ENCODE measurements around the gene FAM240A. TPM values are rescaled to one million over a fixed set of nuclear protein-coding genes. Genes with fewer than 3 reads are reported as not detected.

Gene FAM240A
- total RNA-seq, 1 experiment from 2014 or later = not detected

DNA sequence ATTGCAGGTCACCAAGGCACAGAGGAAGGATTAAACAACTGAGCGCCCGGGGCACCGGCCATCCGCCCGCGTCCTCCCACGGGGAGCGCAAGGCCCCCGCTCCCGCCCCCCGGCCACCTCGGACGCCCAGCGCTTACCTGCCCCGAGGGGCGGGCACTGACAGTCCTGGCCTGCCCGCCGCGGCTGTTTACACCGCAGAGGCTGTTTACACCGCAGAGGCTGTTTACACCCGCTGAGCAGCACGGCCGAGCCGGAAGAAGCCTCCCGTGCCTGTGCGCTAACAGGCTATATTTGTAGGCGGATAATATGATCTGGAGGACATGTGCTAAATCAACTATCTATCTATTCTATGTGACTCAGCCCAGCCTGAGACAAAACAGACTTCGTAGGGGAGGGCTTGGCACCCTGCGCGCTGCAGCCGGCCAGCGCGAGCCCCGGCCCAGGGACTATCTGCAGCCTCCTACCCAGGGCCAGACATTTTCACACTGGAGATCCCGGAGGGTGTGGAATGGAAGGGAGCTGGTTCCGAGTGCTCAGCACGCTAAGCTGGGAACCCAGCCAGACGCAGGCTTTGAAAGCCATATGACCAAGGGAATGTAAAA lies 46.2 kb upstream of the FAM240A start, which contains the start of gene LRRC2:
LRRC2 (minus strand) TSS at position 263 of the 602 bp plus-strand sequence. CDS start 14,711 bp downstream, outside the sequence.
- intact Hi-C loops (cut with micrococcal nuclease; ENCODE audit: unreplicated experiment) = no loop called here
- Mint-ChIP-seq H3K4me1 (ENCODE audit: low read depth, unreplicated experiment) (no peaks in the 10 kb centered on the region), H3K9me3 (ENCODE audit: low read depth, unreplicated experiment) (no peaks in the 10 kb centered on the region), H3K4me3 (ENCODE audit: low read depth, unreplicated experiment) (peak within 1 kb of the TSS; percentile 67), H3K36me3 (ENCODE audit: insufficient read depth, unreplicated experiment) (no peaks in the 10 kb centered on the region), H3K27ac (ENCODE audit: unreplicated experiment) (no peak within 1 kb of the TSS), H3K27me3 (ENCODE audit: unreplicated experiment) (peaks cover 38% of the 10 kb centered on the region)
- TF ChIP-seq, protein P1, sequence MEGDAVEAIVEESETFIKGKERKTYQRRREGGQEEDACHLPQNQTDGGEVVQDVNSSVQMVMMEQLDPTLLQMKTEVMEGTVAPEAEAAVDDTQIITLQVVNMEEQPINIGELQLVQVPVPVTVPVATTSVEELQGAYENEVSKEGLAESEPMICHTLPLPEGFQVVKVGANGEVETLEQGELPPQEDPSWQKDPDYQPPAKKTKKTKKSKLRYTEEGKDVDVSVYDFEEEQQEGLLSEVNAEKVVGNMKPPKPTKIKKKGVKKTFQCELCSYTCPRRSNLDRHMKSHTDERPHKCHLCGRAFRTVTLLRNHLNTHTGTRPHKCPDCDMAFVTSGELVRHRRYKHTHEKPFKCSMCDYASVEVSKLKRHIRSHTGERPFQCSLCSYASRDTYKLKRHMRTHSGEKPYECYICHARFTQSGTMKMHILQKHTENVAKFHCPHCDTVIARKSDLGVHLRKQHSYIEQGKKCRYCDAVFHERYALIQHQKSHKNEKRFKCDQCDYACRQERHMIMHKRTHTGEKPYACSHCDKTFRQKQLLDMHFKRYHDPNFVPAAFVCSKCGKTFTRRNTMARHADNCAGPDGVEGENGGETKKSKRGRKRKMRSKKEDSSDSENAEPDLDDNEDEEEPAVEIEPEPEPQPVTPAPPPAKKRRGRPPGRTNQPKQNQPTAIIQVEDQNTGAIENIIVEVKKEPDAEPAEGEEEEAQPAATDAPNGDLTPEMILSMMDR (IDR thresholded peaks at IDR 0.05; ENCODE audit: unreplicated experiment) = no peak
- CTCF ChIA-PET = no interaction called here
- BruUV-seq (replicated peaks) = no TSS peak
- no peak for DNase-seq

DNA sequence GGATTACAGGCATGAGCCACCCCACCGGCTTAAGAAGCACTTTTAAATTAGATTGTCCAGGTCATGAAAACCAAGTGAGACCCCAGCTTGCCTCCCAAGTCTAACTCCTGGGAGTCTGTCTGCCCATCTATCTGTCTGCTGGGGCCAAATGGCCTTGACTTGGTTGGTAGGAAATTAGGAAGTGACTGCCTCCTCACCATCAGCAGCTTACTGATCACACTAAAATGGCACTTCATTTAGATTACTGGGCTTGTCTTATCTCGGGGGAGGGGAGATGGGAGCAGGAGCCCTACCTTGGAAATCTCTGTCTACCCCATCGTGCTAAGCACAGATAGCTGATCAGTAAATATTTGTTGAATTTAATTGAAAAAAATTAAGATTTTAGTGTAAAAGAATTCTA lies 40.6 kb upstream of the FAM240A start:
- no peaks in the 10 kb centered on the region for H3K9me3 Mint-ChIP-seq (ENCODE audit: low read depth, unreplicated experiment)
- DNase-seq = no peak
- no peaks in the 10 kb centered on the region for H3K4me1 Mint-ChIP-seq (ENCODE audit: low read depth, unreplicated experiment)
- no peak overlapping the region for H3K27ac Mint-ChIP-seq (ENCODE audit: unreplicated experiment)
- TF ChIP-seq, protein P1 (IDR thresholded peaks at IDR 0.05; ENCODE audit: unreplicated experiment) = no peak
- no peaks in the 10 kb centered on the region for H3K36me3 Mint-ChIP-seq (ENCODE audit: insufficient read depth, unreplicated experiment)
- H3K4me3 Mint-ChIP-seq (ENCODE audit: low read depth, unreplicated experiment) = no peak overlapping the region
- CTCF ChIA-PET = no interaction called here
- intact Hi-C loops (cut with micrococcal nuclease; ENCODE audit: unreplicated experiment) = no loop called here
- no TSS peak for BruUV-seq (replicated peaks)
- H3K27me3 Mint-ChIP-seq (ENCODE audit: unreplicated experiment) = peaks cover 16% of the 10 kb centered on the region

DNA sequence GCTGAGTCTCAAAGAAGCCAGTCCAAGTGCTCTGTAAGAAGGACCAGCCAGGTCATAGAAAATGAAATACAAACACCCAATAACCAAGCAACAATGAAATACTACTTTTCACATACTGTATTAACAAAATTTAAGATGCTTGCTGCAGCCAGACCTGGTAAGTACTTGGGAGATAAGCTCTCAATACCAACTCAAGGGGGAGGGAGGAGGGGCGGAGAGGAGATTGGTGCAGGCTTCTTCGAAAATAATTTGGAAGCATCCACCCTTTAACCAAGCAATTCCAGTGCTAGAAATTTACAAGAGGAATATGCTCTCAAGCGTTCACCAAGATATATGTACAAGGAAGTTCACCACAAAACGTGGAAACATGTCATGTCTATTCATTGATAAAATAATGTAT lies 38.6 kb upstream of the FAM240A start:
- H3K4me3 Mint-ChIP-seq (ENCODE audit: low read depth, unreplicated experiment) = no peak overlapping the region
- BruUV-seq (replicated peaks) = no TSS peak
- intact Hi-C loops (cut with micrococcal nuclease; ENCODE audit: unreplicated experiment) = no loop called here

DNA sequence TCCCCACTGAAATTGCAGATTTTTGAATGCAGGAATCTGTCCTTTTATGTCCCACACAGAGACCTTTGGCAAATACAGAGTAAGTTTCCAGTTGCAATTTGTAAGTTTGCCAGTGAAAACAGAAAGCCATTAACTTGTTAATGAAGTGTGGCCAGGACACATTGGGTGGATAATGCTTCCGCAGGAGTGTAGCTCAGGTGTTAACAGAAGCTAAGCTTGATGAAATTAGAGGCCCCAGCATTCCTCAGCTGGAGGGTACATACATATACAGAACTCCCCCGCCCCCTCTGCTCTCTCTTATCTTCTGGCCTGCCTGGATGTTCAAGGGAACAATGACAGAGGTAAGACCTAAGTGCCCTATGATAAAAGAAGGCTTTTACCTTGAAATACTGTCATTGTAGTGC lies 38.1 kb upstream of the FAM240A start:
- H3K27me3 Mint-ChIP-seq (ENCODE audit: unreplicated experiment) = no peaks in the 10 kb centered on the region
- intact Hi-C loops (cut with micrococcal nuclease; ENCODE audit: unreplicated experiment) = no loop called here
- no peak for DNase-seq
- BruUV-seq (replicated peaks) = no TSS peak
- no peaks in the 10 kb centered on the region for H3K4me1 Mint-ChIP-seq (ENCODE audit: low read depth, unreplicated experiment)
- H3K27ac Mint-ChIP-seq (ENCODE audit: unreplicated experiment) = no peak overlapping the region
- H3K4me3 Mint-ChIP-seq (ENCODE audit: low read depth, unreplicated experiment) = no peak overlapping the region
- no peaks in the 10 kb centered on the region for H3K9me3 Mint-ChIP-seq (ENCODE audit: low read depth, unreplicated experiment)
- H3K36me3 Mint-ChIP-seq (ENCODE audit: insufficient read depth, unreplicated experiment) = no peaks in the 10 kb centered on the region
- CTCF ChIA-PET = no interaction called here
- TF ChIP-seq, protein P1 (IDR thresholded peaks at IDR 0.05; ENCODE audit: unreplicated experiment) = no peak

More for the DNA sequence above, 38.6 kb upstream of the FAM240A start:
- DNase-seq = no peak
- CTCF ChIA-PET = interaction anchor here (0.6 kb wide), 1 partner anchor 84 kb away, joined by 3 read pairs; no protein-coding TSS in a partner anchor
- H3K27me3 Mint-ChIP-seq (ENCODE audit: unreplicated experiment) = no peaks in the 10 kb centered on the region
- no peaks in the 10 kb centered on the region for H3K4me1 Mint-ChIP-seq (ENCODE audit: low read depth, unreplicated experiment)
- TF ChIP-seq, protein P1 (IDR thresholded peaks at IDR 0.05; ENCODE audit: unreplicated experiment) = no peak
- no peaks in the 10 kb centered on the region for H3K9me3 Mint-ChIP-seq (ENCODE audit: low read depth, unreplicated experiment)
- no peak overlapping the region for H3K27ac Mint-ChIP-seq (ENCODE audit: unreplicated experiment)
- no peaks in the 10 kb centered on the region for H3K36me3 Mint-ChIP-seq (ENCODE audit: insufficient read depth, unreplicated experiment)

Data from Calu3 (cell line).